Motor neuron (in vitro differentiated cells): Measurements from ENCODE around the gene SDK2. TPM values are rescaled to one million over a fixed set of nuclear protein-coding genes. Genes with fewer than 3 reads are reported as not detected.

Experiments
- ATAC-seq, 8 experiments: fragments of 200-7000 bp; cut with Tn5 transposase; replicated peaks in 6 of 8; 2 replicates each; pipeline ENCODE4 v1.8.0; 2021; ENCODE audit warnings: mild to moderate bottlenecking in 8 of 8, moderate library complexity in 8 of 8
- H3K27ac ChIP-seq, 2 donors: fragments of 250-450 bp; sonication (Bioruptor Pico); 2 replicates each; pipeline ENCODE4 v1.9.0; 2021; ENCODE audit warnings: antibody characterized with exemption in 2 of 2, mild to moderate bottlenecking in 2 of 2, moderate library complexity in 1 of 2
- H3K4me1 ChIP-seq, 2 donors: fragments of 250-450 bp; sonication (Bioruptor Pico); replicated peaks in 1 of 2; 2 replicates each; pipeline ENCODE4 v1.6.1; 2021; ENCODE audit warnings: antibody characterized with exemption in 2 of 2, mild to moderate bottlenecking in 2 of 2, moderate library complexity in 1 of 2
- H3K4me3 ChIP-seq, 5 donors: fragments of 250-450 bp; sonication (Bioruptor Pico); 2 replicates each; pipeline ENCODE4 v1.9.0; 2021; ENCODE audit warnings: antibody characterized with exemption in 5 of 5, mild to moderate bottlenecking in 5 of 5, moderate library complexity in 4 of 5
- WGBS, 10 experiments: fragments of 450-650 bp; shearing (Covaris generic); methylation state at CpG; one replicate each; pipeline ENCODE4 v1.0.0; 2022; 5-methylcytosine and 5-hydroxymethylcytosine counted together
- in situ Hi-C, 9 experiments: fragments of 400-800 bp; cut with MboI; loops; one replicate each; pipeline ENCODE4 v1.15.0; 2021; ENCODE audit warnings: low sequenced_read_pairs in 9 of 9, low pct_unique_long_range_greater_than_20kb in 2 of 9; ENCODE audit not compliant: unreplicated experiment in 9 of 9
- total RNA-seq, 8 experiments: library from RNA; unstranded; fragments of 300-600 nt; gene quantifications; 2 replicates each; pipeline versions ENCODE4 v1.2.3 to v1.2.4, GENCODE V29; 2022

The SDK2 gene
- total RNA-seq, 8 experiments from 2014 or later = 0.59 to 22.0 (median 10.7) TPM

DNA sequence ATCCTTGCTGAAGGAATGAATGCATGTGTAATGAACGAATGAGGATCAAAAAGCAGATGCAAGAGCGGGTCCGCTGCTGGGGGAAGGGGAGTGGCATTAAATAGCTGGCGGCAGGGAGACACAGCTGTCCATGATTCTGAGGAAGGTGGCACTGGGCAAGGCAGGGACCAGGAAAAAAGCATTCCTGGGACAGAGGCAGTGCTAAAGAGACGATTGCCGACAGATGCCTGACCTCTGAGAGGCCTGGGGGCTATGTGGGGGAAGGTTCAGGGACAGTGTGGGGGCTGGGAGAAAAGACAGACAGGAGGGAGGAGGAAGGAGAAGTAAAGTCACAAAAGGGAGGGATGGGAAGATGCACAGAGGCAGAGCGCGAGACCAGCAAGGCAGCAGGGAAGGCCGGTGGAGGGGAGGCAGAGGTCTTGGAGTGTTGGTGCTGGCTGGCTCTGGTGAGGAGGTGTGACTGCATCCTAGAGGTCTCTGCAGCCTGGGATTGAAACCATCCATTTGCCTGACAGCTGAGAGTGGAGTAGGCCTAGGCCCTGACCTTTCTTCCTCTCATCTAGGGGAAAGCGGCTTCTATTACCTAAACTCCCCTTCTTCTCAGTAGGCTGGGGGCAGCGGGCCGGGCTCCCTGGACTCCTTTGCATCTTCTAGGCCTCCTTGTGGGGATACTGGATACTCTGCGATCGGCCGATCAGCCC lies 109.9 kb downstream of the SDK2 start:
- in situ Hi-C loops = no loop called here
- peak in 5 of 8 experiments; percentile 5 to 68 (median 65) for ATAC-seq
- Histone ChIP-seq H3K27ac (peak overlapping the region; percentile 53 to 72), H3K4me1 (peaks cover 77 to 80% of the 10 kb centered on the region in 2 donors), H3K4me3 (no peak overlapping the region)
- 0 to 80% (median 23%) methylated on average over 1 to 6 of the region's 15 CpGs; no CpG with 5 or more reads in 4 of the 10 experiments for WGBS, 10 experiments

DNA sequence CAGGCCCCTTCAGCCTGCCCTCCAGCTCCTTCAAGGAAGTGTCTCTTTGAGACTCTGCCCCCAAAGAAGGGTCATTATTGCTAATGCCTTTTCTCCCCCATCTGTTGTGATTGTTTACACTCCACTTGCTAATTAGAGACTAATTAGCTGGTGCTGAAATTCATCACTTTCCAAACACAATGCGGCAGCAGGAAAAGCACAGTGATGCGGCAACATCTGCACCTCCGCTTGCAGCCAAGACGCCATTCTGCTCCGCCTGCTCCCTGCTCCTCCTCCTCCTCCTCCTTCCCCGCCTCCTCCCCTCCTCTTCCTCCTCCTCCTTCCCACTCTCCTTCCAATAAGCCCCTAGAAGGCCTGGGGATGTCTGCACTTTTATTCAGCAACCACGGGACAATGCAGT lies 110.5 kb downstream of the SDK2 start:
- no peak overlapping the region for H3K4me3 ChIP-seq
- WGBS, 10 experiments = 18% methylated on average over 2 of the region's 7 CpGs; no CpG with 5 or more reads in 9 of the 10 experiments
- peaks cover 77 to 78% of the 10 kb centered on the region in 2 donors for H3K4me1 ChIP-seq
- in situ Hi-C loops = no loop called here
- no peak for ATAC-seq
- peak overlapping the region; percentile 53 to 72 for H3K27ac ChIP-seq

DNA sequence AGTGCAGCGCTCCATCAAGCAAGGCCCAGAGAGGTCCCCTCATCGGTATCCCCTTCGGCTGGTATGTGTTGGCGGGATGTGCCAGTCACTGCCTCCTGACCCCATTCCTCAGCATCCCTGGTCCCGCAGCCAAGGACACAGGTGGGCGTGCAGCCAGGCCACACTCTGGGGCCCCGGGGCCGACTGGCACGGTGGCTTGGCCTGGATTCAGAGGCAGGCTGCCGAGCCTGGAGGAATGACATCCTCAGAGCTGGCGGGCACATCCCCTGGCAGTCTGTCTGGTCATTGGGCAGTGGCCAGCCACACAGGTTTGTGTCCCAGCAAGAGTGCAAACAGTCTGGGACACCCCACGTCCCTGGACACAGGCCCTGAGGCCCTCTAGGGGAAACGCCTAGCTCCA lies 111.1 kb downstream of the SDK2 start:
- Histone ChIP-seq H3K27ac (no peak overlapping the region), H3K4me1 (peaks cover 77 to 79% of the 10 kb centered on the region in 2 donors), H3K4me3 (no peak overlapping the region)
- in situ Hi-C loops = no loop called here
- ATAC-seq = peak in 1 of 8 experiments; percentile 42
- WGBS, 10 experiments = 85 to 100% (median 96%) methylated on average over 1 to 4 of the region's 13 CpGs; no CpG with 5 or more reads in 6 of the 10 experiments

GRCh38 chr17:73532421-73532901 lies 111.8 kb downstream of the SDK2 start:
- H3K4me3 ChIP-seq = no peak overlapping the region
- WGBS, 10 experiments = 73 to 80% methylated on average over 2 to 5 of the region's 9 CpGs; no CpG with 5 or more reads in 8 of the 10 experiments
- in situ Hi-C loops = no loop called here
- ATAC-seq = peak in 6 of 8 experiments; percentile 18 to 81 (median 62)
- peak overlapping the region in 1 of 2 donors; percentile 29 for H3K27ac ChIP-seq
- H3K4me1 ChIP-seq = peaks cover 77 to 79% of the 10 kb centered on the region in 2 donors

DNA sequence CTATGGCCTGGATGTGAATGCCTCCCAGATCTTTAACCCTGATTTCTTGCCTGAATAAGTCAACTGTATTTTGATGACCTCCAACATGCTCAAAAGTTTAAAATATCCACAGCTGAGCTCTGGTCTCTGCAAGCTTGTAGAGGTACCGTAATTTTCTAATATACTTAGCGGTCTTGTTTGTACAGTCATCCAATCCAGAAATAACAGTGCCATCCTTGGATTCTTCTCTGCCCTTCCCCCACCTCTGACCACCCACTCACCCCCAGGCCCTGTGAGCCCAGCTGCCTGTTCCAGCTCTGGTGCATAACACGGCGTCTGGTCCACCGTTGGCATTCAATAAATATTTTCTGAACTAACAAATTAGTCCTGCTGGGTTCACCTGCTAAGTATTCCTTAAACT lies 113.1 kb downstream of the SDK2 start:
- in situ Hi-C loops = no loop called here
- 20 to 100% (median 82%) methylated on average over 1 to 4 of the region's 5 CpGs; no CpG with 5 or more reads in 3 of the 10 experiments for WGBS, 10 experiments
- H3K4me3 ChIP-seq = no peak overlapping the region
- peaks cover 77% of the 10 kb centered on the region in 2 donors for H3K4me1 ChIP-seq
- no peak overlapping the region for H3K27ac ChIP-seq
- no peak for ATAC-seq

DNA sequence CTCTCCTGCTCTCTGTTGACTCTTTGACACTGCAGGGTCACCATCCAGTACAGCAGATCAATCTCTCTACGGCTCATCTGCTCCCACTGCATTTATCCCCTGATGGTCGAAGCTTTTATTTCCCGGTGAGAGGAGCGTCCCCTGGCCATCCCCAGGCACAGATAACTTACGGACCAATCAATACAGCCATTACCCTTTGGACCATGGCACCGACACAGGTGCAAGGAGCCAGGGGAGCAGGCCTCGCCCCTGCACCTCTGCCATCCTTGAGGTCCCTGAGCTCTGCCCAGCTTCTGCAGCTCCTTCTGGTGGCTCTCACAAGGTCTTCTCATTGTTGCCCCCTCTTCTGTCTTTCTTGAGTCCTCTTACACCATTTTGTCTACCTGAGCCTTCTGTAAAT lies 115.6 kb downstream of the SDK2 start:
- in situ Hi-C loops = no loop called here
- Histone ChIP-seq H3K27ac (peak overlapping the region in 1 of 2 donors; percentile 6), H3K4me3 (no peak overlapping the region), H3K4me1 (peaks cover 60 to 67% of the 10 kb centered on the region in 2 donors)
- WGBS, 10 experiments = 20 to 80% (median 65%) methylated on average over 1 to 6 of the region's 7 CpGs; no CpG with 5 or more reads in 4 of the 10 experiments
- no peak for ATAC-seq

DNA sequence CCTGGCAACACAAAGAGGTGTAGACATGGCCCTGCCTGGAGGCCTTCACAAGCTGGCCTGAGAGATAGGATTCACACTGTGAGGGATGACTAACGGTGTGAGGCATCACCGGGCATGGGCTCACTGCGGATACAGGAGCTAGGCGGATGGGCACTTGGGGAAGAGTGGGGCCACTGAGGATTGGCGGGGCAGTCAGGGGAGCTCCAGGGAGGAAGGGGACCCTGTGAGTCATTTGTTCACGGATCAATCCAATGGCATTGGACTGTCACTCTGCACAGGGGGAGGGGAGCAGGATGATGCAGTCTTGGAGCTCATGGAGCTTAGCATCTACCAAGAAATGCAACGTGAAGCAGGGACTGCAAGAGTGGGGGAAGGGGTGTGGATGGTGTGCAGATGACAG lies 117.3 kb downstream of the SDK2 start:
- 0 to 74% (median 29%) methylated on average over 1 to 5 of the region's 7 CpGs; no CpG with 5 or more reads in 7 of the 10 experiments for WGBS, 10 experiments
- peak overlapping the region; percentile 9 to 25 for H3K27ac ChIP-seq
- in situ Hi-C loops = no loop called here
- H3K4me3 ChIP-seq = no peak overlapping the region
- H3K4me1 ChIP-seq = peaks cover 59 to 69% of the 10 kb centered on the region in 2 donors
- ATAC-seq = peak in 5 of 8 experiments; percentile 66 to 75 (median 73)

DNA sequence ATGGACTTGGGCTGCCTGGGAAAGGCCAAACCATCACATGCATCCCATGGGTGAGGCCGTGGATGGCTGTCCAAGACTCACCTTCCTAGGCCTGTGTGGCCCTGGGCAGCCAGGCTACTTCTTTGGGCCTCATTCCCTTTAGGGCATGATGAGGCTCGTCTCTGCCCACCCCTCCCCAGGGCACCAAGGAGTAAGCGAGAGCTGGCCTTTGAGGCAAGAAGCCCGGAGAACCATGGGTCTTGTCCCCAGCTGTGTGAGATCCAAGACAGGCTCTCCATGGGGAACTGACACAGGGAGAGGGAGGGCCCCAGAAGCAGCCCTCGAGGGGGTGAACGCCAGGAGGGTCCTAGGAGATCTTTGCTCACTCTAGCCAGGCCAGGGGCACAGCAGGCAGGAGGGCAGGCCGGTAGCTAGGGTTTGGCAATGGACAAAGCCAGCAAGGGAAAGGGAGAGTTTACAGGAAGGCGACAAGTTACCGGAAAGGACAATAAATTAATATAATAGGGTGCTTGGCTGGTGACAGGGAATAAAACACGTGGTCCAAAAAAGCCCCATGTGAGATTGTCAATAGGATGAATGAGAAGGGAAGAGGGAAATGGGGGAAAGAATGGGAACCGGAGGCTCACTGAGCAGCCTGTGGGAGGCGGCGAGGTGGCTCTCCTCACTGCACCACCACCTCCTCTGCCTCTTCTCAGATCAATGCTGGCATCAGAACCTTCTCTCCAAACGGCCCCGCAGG lies 119.1 kb downstream of the SDK2 start:
- Histone ChIP-seq H3K27ac (no peak overlapping the region), H3K4me1 (peaks cover 57 to 76% of the 10 kb centered on the region in 2 donors), H3K4me3 (no peak overlapping the region)
- in situ Hi-C loops = no loop called here
- WGBS, 10 experiments = 48 to 100% (median 83%) methylated on average over 3 to 11 of the region's 15 CpGs; no CpG with 5 or more reads in 3 of the 10 experiments
- ATAC-seq = no peak

- 20 to 100% (median 100%) methylated on average over 1 to 4 of the region's 5 CpGs; no CpG with 5 or more reads in 5 of the 10 experiments for WGBS, 10 experiments
- Histone ChIP-seq H3K27ac (no peak overlapping the region), H3K4me1 (peaks cover 48 to 62% of the 10 kb centered on the region in 2 donors), H3K4me3 (no peak overlapping the region)
- ATAC-seq = no peak
- in situ Hi-C loops = no loop called here
Measured at GRCh38 chr17:73522696-73523095, 121.5 kb downstream of the SDK2 start.

DNA sequence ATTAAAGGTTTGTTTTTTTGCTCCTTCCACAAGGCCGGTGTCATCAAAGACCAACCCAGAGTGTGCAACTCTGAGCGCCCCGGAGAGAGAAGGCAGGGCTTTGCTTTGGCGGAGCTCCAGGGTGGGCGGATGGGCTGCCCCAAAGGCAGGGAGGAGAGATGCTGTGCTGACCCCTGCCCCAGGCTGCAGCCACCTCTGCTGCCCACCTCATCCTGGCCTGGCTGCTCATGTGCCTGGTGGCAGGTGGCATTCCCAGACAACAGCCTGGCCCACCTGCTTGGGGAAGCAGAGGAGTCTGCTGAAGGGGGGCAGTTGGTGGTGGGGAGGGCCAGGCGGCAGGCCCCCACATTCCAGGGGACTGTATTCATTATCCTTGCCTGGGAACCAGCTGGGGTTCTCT lies 122.1 kb downstream of the SDK2 start:
- Histone ChIP-seq H3K4me3 (no peak overlapping the region), H3K27ac (no peak overlapping the region), H3K4me1 (peaks cover 43 to 59% of the 10 kb centered on the region in 2 donors)
- in situ Hi-C loops = no loop called here
- 60 to 80% (median 71%) methylated on average over 1 to 3 of the region's 6 CpGs; no CpG with 5 or more reads in 7 of the 10 experiments for WGBS, 10 experiments
- ATAC-seq = no peak

- peaks cover 43 to 59% of the 10 kb centered on the region in 2 donors for H3K4me1 ChIP-seq
- in situ Hi-C loops = no loop called here
- no peak overlapping the region for H3K27ac ChIP-seq
- no peak overlapping the region for H3K4me3 ChIP-seq
- ATAC-seq = no peak
- WGBS, 10 experiments = 48 to 100% (median 100%) methylated on average over 1 to 2 of the region's 5 CpGs; no CpG with 5 or more reads in 4 of the 10 experiments
Measured at GRCh38 chr17:73521376-73521775, 122.9 kb downstream of the SDK2 start.

DNA sequence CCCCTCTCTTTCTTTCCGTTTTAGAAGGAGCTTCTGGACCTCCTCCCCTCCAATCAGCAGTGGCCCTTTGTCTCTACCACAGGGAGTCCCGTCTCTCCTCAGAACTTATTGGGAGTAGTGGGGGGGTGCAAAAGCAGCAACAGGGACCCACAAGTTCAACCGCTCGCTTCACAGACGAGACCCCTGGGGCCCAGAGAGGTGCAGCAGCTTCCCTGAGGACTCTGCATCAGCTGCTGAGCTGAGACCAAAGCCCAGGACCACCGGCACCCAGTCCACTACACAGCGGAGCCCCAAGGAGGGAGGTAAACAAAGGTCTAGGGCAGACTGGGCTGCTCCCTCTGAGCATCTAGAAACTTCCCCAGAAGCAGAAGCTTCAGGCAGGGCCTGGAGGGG lies 123.9 kb downstream of the SDK2 start:
- no peak for ATAC-seq
- H3K4me3 ChIP-seq = no peak overlapping the region
- peaks cover 52 to 65% of the 10 kb centered on the region in 2 donors for H3K4me1 ChIP-seq
- peak overlapping the region; percentile 60 to 70 for H3K27ac ChIP-seq
- 50 to 100% (median 95%) methylated on average over 1 to 4 of the region's 7 CpGs; no CpG with 5 or more reads in 7 of the 10 experiments for WGBS, 10 experiments
- in situ Hi-C loops = no loop called here
